ENCODE measurements around the gene MID1. TPM values are rescaled to one million over a fixed set of nuclear protein-coding genes. Genes with fewer than 3 reads are reported as not detected.

The MID1 gene
- total RNA-seq, 1 experiment from 2014 or later = 32.4 TPM

GRCh38 chrX:10600479-10600878 is 19.9 kb downstream of the MID1 start:
- CTCF ChIA-PET = no interaction called here
- TF ChIP-seq TCF7L2 (IDR thresholded peaks at IDR 0.05; ENCODE audit: low read depth, low read length) (no peak), SIN3A (IDR thresholded peaks at IDR 0.05; ENCODE audit: borderline replicate concordance, insufficient read depth, low read depth, low read length) (no peak), CTCF (IDR thresholded peaks at IDR 0.05) (no peak), REST (IDR thresholded peaks at IDR 0.05; ENCODE audit: insufficient read depth in 1 of 2, low read depth in 2 of 2, low read length in 1 of 2) (no peak), POLR2AphosphoS5 (IDR thresholded peaks at IDR 0.05; ENCODE audit: low read depth, low read length) (no peak)
- Histone ChIP-seq H3K4me1 (ENCODE audit: control insufficient read depth, insufficient read depth, low read length) (peaks cover 21% of the 10 kb centered on the region), H3K9me3 (ENCODE audit: control insufficient read depth, insufficient read depth, low read depth, low read length) (no peaks in the 10 kb centered on the region), H3K36me3 (ENCODE audit: control insufficient read depth, insufficient read depth, low read length) (no peaks in the 10 kb centered on the region), H3K27me3 (ENCODE audit: control insufficient read depth, insufficient read depth, low read length) (no peaks in the 10 kb centered on the region), H3K4me3 (ENCODE audit: low read depth in 2 of 2, low read length in 2 of 2) (no peak overlapping the region), H3K27ac (ENCODE audit: low read length) (no peak overlapping the region; the same call in 1 of the 2 replicates)
- no TSS peak for BruUV-seq (replicated peaks)
- POLR2A ChIA-PET = no interaction called here
- ATAC-seq (no peak), DNase-seq (ENCODE audit: low read depth, low spot score) (no peak)
- intact Hi-C loops (cut with micrococcal nuclease; ENCODE audit: unreplicated experiment) (no loop called here), in situ Hi-C loops (cut with HindIII; ENCODE audit: low pct_unique_long_range_greater_than_20kb, low sequenced_read_pairs) (no loop called here)

- Histone ChIP-seq H3K36me3 (ENCODE audit: control insufficient read depth, insufficient read depth, low read length) (no peaks in the 10 kb centered on the region), H3K9me3 (ENCODE audit: control insufficient read depth, insufficient read depth, low read depth, low read length) (no peaks in the 10 kb centered on the region), H3K4me1 (ENCODE audit: control insufficient read depth, insufficient read depth, low read length) (peaks cover 13% of the 10 kb centered on the region), H3K4me3 (ENCODE audit: low read depth in 2 of 2, low read length in 2 of 2) (no peak overlapping the region), H3K27me3 (ENCODE audit: control insufficient read depth, insufficient read depth, low read length) (no peaks in the 10 kb centered on the region), H3K27ac (ENCODE audit: low read length) (peak overlapping the region; percentile 12; the same call in 1 of the 2 replicates)
- POLR2A ChIA-PET = no interaction called here
- no peak for TF ChIP-seq POLR2AphosphoS5 (IDR thresholded peaks at IDR 0.05; ENCODE audit: low read depth, low read length)
- no peak for TF ChIP-seq TCF7L2 (IDR thresholded peaks at IDR 0.05; ENCODE audit: low read depth, low read length)
- ATAC-seq = no peak
- no peak for DNase-seq (ENCODE audit: low read depth, low spot score)
- CTCF ChIA-PET = interaction anchor here (0.6 kb wide), 1 partner anchor 63 kb away, joined by 3 read pairs; no protein-coding TSS in a partner anchor
- in situ Hi-C loops (cut with HindIII; ENCODE audit: low pct_unique_long_range_greater_than_20kb, low sequenced_read_pairs) = no loop called here
- intact Hi-C loops (cut with micrococcal nuclease; ENCODE audit: unreplicated experiment) = no loop called here
- no TSS peak for BruUV-seq (replicated peaks)
Observed at GRCh38 chrX:10598540-10598939, 21.8 kb downstream of the MID1 start.

GRCh38 chrX:10597871-10598270 is 22.5 kb downstream of the MID1 start:
- no TSS peak for BruUV-seq (replicated peaks)

More at GRCh38 chrX:10597871-10598270, 22.5 kb downstream of the MID1 start:
- Histone ChIP-seq H3K27me3 (ENCODE audit: control insufficient read depth, insufficient read depth, low read length) (no peaks in the 10 kb centered on the region), H3K4me1 (ENCODE audit: control insufficient read depth, insufficient read depth, low read length) (peaks cover 6% of the 10 kb centered on the region), H3K9me3 (ENCODE audit: control insufficient read depth, insufficient read depth, low read depth, low read length) (no peaks in the 10 kb centered on the region), H3K4me3 (ENCODE audit: low read depth in 2 of 2, low read length in 2 of 2) (no peak overlapping the region), H3K36me3 (ENCODE audit: control insufficient read depth, insufficient read depth, low read length) (no peaks in the 10 kb centered on the region), H3K27ac (ENCODE audit: low read length) (no peak overlapping the region)
- intact Hi-C loops (cut with micrococcal nuclease; ENCODE audit: unreplicated experiment) (no loop called here), in situ Hi-C loops (cut with HindIII; ENCODE audit: low pct_unique_long_range_greater_than_20kb, low sequenced_read_pairs) (no loop called here)
- peak; percentile 60; the same call in 1 of the 2 replicates for ATAC-seq
- POLR2A ChIA-PET = interaction anchor here (0.5 kb wide), 1 partner anchor 18 kb away, joined by 5 read pairs; no protein-coding TSS in a partner anchor
- CTCF ChIA-PET = no interaction called here
- no peak for DNase-seq (ENCODE audit: low read depth, low spot score)
- TF ChIP-seq CTCF (IDR thresholded peaks at IDR 0.05) (peak; percentile 72), SIN3A (IDR thresholded peaks at IDR 0.05; ENCODE audit: borderline replicate concordance, insufficient read depth, low read depth, low read length) (no peak), POLR2AphosphoS5 (IDR thresholded peaks at IDR 0.05; ENCODE audit: low read depth, low read length) (no peak)
